Subcutaneous adipose tissue (tissue), 4 donors: ENCODE results near the gene VSIG8. TPM values are rescaled to one million over a fixed set of nuclear protein-coding genes. Genes with fewer than 3 reads are reported as not detected.

ENCODE experiments used
- total RNA-seq, 4 donors: library from RNA; depleted of rRNA; stranded (reverse); fragments of >200 nt; gene quantifications; one replicate each; pipeline ENCODE4 v1.1.0, GENCODE V29; 2016
- TF ChIP-seq, protein P1 (sequence below): fragments of 450-650 bp; IDR thresholded peaks from one replicate; pipeline ENCODE4 v1.5.1; 2016; ENCODE audit warnings: low read depth, mild to moderate bottlenecking, control low read depth, antibody characterized with exemption, moderate library complexity

Gene VSIG8
- total RNA-seq, 4 donors from 2014 or later = not detected

- TF ChIP-seq, protein P1, sequence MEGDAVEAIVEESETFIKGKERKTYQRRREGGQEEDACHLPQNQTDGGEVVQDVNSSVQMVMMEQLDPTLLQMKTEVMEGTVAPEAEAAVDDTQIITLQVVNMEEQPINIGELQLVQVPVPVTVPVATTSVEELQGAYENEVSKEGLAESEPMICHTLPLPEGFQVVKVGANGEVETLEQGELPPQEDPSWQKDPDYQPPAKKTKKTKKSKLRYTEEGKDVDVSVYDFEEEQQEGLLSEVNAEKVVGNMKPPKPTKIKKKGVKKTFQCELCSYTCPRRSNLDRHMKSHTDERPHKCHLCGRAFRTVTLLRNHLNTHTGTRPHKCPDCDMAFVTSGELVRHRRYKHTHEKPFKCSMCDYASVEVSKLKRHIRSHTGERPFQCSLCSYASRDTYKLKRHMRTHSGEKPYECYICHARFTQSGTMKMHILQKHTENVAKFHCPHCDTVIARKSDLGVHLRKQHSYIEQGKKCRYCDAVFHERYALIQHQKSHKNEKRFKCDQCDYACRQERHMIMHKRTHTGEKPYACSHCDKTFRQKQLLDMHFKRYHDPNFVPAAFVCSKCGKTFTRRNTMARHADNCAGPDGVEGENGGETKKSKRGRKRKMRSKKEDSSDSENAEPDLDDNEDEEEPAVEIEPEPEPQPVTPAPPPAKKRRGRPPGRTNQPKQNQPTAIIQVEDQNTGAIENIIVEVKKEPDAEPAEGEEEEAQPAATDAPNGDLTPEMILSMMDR = no peak
Observed at GRCh38 chr1:159900086-159900680, 37.7 kb upstream of the VSIG8 start, which contains the start of gene CFAP45. Gene CFAP45 (minus strand): TSS chr1:159900165. CDS start chr1:159900098, 67 bp downstream.

DNA sequence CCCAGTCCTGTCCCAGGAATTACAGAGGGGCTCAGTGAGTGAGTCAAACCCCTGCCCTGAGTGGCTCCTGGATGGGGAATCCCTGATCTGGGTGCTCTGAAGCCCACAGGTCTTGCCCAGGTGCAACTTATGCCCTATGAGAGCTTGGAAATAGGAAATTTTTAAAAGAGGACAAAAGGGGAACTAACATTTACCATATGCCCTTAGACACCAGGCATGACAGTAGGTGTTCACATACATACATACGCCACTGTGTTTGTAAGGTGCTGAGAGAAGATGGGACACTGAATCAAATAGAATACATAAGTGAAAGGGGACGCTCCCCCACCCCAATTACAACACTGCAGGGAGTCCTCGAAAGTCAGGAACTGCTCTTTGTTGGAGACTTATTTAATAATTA lies 36.1 kb upstream of the VSIG8 start:
- TF ChIP-seq, protein P1 = no peak

DNA sequence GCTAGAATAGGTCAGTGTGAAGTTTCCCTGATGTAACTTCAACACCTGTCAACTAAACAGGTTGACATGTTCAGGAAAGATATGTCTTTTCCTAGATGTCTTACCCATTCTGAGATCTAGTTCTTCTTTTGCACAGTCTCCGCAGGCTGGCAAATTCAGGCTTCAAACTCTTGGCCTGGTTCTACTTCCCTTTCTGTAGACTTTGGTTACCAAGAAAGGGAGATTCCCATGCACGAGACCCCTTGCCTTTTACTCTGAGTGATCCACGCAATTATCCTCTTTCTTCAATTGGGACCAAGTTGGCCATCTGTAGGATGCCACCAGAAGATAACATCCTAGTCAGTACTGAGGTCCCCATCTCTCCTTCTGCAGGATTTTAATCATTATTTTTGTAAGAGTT lies 35.5 kb upstream of the VSIG8 start:
- TF ChIP-seq, protein P1 = no peak

GRCh38 chr1:159896546-159896930 lies 34.1 kb upstream of the VSIG8 start:
- TF ChIP-seq, protein P1 = no peak

GRCh38 chr1:159895836-159896545 lies 33.5 kb upstream of the VSIG8 start:
- TF ChIP-seq, protein P1 = no peak

DNA sequence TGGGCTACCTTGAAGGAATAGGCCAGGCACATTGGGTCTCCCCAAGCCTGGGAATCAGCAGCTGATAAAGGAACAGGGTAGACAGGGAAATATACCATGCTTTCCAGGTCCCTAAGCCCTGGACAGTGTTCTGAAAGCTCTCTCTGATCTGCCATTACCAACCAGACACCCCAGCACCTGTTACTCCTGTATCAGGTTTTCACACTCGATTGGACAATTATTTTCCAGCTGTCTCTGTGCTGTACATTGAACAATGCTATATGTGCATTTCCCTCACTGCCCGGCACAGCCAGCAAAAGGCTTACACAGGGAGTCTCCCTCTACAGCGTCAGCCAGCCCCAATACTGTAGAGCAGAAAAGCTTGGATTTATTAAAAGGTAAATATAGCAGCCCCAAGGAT lies 32.8 kb upstream of the VSIG8 start:
- TF ChIP-seq, protein P1 = no peak

- TF ChIP-seq, protein P1 = no peak
Observed at GRCh38 chr1:159892944-159893343, 30.5 kb upstream of the VSIG8 start.
